GM18868 (cell line): ENCODE data around the gene SMPDL3B.
"Not testable (repeated sequence)": the region's sequence is repeated elsewhere in the genome, so short reads cannot be mapped to it uniquely, and the experiment has no call there.

Source experiments
- ATAC-seq: cut with Tn5 transposase; IDR thresholded peaks from one replicate; pipeline ENCODE4 v1.9.1; 2021; ENCODE audit warnings: mild to moderate bottlenecking, moderate library complexity; ENCODE audit not compliant: unreplicated experiment

SMPDL3B gene

DNA sequence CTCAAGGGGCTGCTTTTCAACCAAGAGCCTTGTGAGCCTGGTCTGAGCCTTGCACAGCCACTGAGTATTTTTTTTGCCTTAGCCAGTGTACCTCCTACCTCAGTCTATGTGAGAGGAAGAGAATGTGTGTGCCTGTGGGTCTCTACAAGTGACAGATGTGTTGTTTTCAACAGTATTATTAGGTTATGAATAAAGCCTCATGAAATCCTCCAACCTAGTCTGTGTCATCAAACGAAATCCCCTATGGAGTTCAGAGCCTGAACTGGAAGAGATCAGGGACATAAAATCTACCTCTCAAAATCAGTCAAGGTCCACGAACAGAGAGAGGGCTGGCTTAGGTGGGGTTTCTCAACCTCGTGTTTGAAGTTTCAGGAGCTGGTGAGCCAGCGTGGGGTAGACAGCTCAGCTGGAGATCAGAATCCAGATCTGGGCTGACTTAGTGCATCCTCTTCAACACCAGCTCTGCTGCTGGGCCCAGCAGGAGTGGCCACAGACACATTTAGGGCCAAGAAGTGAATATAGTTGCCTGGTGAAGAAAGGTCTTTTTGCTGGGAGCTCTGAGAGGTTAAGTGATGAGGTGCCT is 33.2 kb downstream of the SMPDL3B start:
- ATAC-seq, result no peak

- ATAC-seq, result no peak
Observed at GRCh38 chr1:27968692-27969091, 33.9 kb downstream of the SMPDL3B start.

GRCh38 chr1:27970401-27970800 is 35.6 kb downstream of the SMPDL3B start:
- no peak for ATAC-seq

GRCh38 chr1:27971674-27972073 is 36.9 kb downstream of the SMPDL3B start:
- no peak for ATAC-seq

DNA sequence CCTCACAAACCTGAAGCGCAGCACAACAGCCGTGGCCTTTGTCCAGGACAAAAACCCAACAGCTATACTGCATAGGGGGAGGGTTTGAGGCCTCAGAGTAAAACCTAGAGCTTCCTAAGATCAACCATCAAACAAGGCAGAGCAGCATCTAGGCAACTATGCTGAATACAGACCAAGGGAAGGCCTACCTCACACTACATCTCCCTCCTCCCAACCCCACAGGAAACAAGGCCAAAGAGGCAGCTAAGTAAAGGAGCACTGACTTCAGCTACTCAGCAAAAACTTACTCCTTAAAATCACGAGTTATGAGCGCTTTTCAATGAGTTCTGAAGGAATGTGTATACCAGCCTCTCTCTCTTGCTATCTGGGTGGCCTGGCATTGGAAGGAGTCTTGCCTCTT is 37.3 kb downstream of the SMPDL3B start:
- no peak for ATAC-seq

GRCh38 chr1:27973771-27974416 is 39.1 kb downstream of the SMPDL3B start:
- ATAC-seq, result no peak

DNA sequence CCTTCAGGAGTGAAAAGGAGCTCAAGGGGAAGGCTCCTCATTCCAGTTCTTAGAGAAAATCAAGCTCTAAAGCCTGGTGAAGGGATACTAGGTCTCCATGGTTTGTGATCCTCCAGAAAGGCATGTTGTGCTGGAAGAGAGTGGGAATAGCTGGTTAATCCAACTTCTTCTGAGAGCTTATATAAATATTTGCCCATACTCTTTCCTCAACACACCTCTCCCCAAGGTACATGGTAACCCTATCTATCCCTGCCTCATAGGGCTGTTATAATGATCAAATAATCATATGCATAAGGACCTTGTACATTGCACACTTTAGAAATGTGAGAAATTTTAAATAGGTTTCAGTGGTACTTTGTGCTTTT is 39.6 kb downstream of the SMPDL3B start:
- ATAC-seq, result no peak

DNA sequence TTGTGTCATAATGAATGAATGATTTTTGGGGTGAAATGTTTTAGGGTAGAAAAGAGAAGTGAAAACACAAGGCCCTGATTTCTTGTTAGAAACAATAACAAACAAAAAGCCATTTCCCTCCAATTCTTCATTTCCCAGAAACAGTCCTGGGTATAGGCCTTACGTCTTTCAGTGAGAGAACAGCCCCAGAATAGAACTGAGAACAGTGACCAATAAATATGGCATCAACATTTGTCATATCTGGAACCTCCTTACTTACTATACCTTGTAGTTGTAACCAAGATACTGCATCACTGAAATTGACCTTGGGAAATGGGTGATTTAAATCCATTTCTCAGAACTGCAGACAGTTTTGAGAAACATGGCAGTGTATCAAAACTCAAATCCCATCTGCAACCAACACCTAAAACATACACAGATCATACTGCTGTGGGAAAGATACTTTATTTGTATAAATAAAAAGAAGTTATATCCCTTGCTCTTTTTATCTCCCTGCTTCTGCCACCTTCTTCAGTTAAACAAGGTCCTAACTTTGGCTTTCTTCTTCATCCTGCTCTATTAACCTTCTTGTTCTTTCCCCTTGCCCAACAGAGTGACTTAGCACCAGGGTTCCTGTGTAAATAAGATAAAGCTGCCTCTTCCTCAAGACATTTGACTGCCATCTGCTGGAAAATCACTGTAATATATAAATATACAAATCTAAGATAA is 44.5 kb downstream of the SMPDL3B start:
- ATAC-seq, result no peak

DNA sequence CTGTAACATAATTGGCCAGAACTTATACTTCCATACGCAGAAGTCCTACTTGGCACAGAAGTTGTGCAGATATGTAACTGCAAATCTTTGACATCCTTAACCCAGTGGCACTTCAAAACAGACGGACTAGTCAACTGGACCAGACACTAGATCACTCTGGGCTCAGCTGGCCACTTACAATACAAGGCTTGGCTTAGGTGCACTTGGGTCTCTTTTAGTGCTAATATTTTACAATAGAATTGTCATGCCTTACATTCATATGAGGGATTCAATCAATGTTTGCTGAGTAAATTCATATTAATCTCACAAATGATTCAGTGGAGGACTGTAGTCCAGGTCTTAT is 45.0 kb downstream of the SMPDL3B start:
- no peak for ATAC-seq

- no peak for ATAC-seq
Observed at GRCh38 chr1:27980216-27980845, 45.5 kb downstream of the SMPDL3B start.

GRCh38 chr1:27981145-27981544 is 46.3 kb downstream of the SMPDL3B start:
- no peak for ATAC-seq

- no peak for ATAC-seq
Observed at GRCh38 chr1:27990920-27991537, 56.2 kb downstream of the SMPDL3B start.

DNA sequence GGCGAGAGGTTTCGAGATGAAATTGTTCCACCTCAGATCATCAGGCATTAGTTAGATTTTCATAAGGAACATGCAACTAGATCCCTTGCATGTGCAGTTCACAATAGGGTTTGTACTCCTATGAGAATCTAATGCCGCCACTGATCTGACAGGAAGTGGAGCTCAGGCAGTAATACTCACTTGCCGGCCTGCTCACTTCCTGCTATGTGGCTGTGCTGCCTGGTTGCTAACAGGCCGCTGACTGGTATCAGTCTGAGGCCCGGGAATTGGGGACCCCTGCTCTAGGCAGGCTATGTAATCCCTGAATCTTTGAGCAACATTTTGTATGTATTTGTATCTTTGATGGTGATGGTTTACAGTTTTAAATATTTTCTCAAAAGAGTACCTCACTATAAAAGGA is 57.5 kb downstream of the SMPDL3B start:
- no peak for ATAC-seq

DNA sequence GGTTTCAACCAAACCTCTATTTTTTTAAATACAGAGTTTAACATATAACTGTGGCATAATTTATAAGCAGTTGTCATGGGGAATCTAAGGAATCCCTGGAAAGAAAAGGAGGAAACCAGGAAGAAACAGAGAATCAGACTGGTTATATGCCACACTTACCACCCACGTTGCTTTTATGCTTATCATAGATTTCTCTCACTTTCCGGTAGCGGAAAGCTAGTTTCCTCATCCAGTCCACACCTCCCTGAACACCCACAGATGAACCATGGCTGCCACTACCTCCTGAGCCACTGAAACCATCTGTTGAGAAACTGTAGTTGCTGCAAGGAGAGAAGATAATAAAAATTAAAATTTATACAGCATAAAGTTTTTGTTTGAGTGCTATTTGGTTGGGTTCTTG is 58.4 kb downstream of the SMPDL3B start:
- no peak for ATAC-seq

- ATAC-seq, result no peak
Observed at GRCh38 chr1:27994060-27994459, 59.3 kb downstream of the SMPDL3B start.

DNA sequence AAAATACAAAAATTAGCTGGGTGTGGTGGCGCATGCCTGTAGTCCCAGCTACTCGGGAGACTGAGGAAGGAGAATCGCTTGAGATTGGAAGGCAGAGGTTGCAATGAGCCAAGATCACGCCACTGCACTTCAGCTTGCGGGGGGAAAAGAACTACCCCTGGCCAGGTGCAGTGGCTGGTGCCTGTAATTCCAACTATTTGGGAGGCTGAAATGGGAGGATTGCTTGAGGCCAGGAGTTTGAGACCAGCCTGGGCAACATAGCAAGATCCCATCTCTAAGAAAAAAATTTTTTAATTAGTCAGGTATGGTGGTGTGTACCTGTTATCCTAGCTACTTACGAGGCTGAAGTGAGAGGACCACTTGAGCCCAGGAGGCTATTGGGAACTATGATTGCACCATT is 59.7 kb downstream of the SMPDL3B start:
- ATAC-seq, result not testable (repeated sequence)

DNA sequence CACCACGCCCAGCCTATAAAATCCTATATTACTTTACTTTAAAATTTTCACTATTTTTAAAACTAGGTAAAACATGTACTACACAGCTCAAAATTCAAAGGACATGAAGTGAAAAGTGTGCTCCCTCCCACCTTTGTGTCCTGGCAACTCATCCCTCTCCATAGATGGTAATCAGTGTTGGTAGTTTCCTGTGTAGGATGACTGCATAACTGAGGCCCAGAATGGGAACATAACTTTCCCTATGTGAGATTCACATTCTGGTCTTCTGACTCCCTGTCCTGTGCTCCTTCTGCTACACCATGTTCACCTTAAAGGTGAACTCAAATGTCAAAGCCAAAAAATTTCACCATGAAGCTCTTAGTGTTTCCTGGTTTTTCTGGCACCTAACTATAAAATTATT is 64.3 kb downstream of the SMPDL3B start:
- no peak for ATAC-seq

- no peak for ATAC-seq
Observed at GRCh38 chr1:28002600-28002999, 67.8 kb downstream of the SMPDL3B start.

- not testable (repeated sequence) for ATAC-seq
Observed at GRCh38 chr1:28003117-28003516, 68.3 kb downstream of the SMPDL3B start.
